ENCODE measurements around the gene HCAR2.
A peak's percentile ranks its signal among the peaks of the same experiment; 100 is the strongest.
"Not testable (repeated sequence)": the region's sequence is repeated elsewhere in the genome, so short reads cannot be mapped to it uniquely, and the experiment has no call there.

The HCAR2 gene

GRCh38 chr12:122702890-122703611 lies at the start of gene HCAR2:
HCAR2 (minus strand) TSS chr12:122703357; CDS start chr12:122703283, 74 bp downstream.
- DNase-seq (ENCODE audit: low read depth in 1 of 2, low spot score in 1 of 2) = not testable (repeated sequence)

GRCh38 chr12:122752464-122753318 lies 49.5 kb upstream of the HCAR2 start, which contains the start of gene DENR:
DENR (plus strand) TSS chr12:122752824; CDS start chr12:122753702, 878 bp downstream.
- DNase-seq (ENCODE audit: low read depth in 1 of 2, low spot score in 1 of 2) = peak; percentile 98 to 99

- DNase-seq (ENCODE audit: low read depth in 1 of 2, low spot score in 1 of 2) = not testable (repeated sequence)
These were observed 47.8 kb upstream of the HCAR2 start for GRCh38 chr12:122750781-122751515.

- no peak for DNase-seq (ENCODE audit: low read depth in 1 of 2, low spot score in 1 of 2)
These were observed 46.6 kb upstream of the HCAR2 start for GRCh38 chr12:122749569-122750332.

GRCh38 chr12:122747224-122748135 lies 44.3 kb upstream of the HCAR2 start:
- DNase-seq (ENCODE audit: low read depth in 1 of 2, low spot score in 1 of 2) = no peak

GRCh38 chr12:122743895-122744525 lies 40.9 kb upstream of the HCAR2 start:
- DNase-seq (ENCODE audit: low read depth in 1 of 2, low spot score in 1 of 2) = no peak

GRCh38 chr12:122740351-122740750 lies 37.2 kb upstream of the HCAR2 start:
- DNase-seq (ENCODE audit: low read depth in 1 of 2, low spot score in 1 of 2) = no peak

GRCh38 chr12:122738571-122738970 lies 35.4 kb upstream of the HCAR2 start:
- DNase-seq (ENCODE audit: low read depth in 1 of 2, low spot score in 1 of 2) = no peak

- DNase-seq (ENCODE audit: low read depth in 1 of 2, low spot score in 1 of 2) = no peak
These were observed 29.5 kb upstream of the HCAR2 start for GRCh38 chr12:122732611-122733010.

- DNase-seq (ENCODE audit: low read depth in 1 of 2, low spot score in 1 of 2) = no peak
These were observed 29.0 kb upstream of the HCAR2 start for GRCh38 chr12:122732170-122732569.

GRCh38 chr12:122730215-122731014 lies 27.3 kb upstream of the HCAR2 start, which contains the start of gene HCAR1:
HCAR1 (minus strand) TSS chr12:122730844; CDS start chr12:122730339, 505 bp downstream.
- peak in 1 of 2 donors; percentile 28 for DNase-seq (ENCODE audit: low read depth in 1 of 2, low spot score in 1 of 2)

GRCh38 chr12:122729583-122730214 lies 26.5 kb upstream of the HCAR2 start:
- no peak for DNase-seq (ENCODE audit: low read depth in 1 of 2, low spot score in 1 of 2)

GRCh38 chr12:122726080-122726558 lies 23.0 kb upstream of the HCAR2 start:
- DNase-seq (ENCODE audit: low read depth in 1 of 2, low spot score in 1 of 2) = peak in 1 of 2 donors; percentile 8

- DNase-seq (ENCODE audit: low read depth in 1 of 2, low spot score in 1 of 2) = no peak
These were observed 22.4 kb upstream of the HCAR2 start for GRCh38 chr12:122725452-122726079.

GRCh38 chr12:122724641-122725243 lies 21.6 kb upstream of the HCAR2 start:
- DNase-seq (ENCODE audit: low read depth in 1 of 2, low spot score in 1 of 2) = no peak

- no peak for DNase-seq (ENCODE audit: low read depth in 1 of 2, low spot score in 1 of 2)
These were observed 19.2 kb upstream of the HCAR2 start for GRCh38 chr12:122722387-122722786.
